GM21367 (cell line): ENCODE measurements around the gene NRG2.

Experiments
- ATAC-seq: cut with Tn5 transposase; IDR thresholded peaks from one replicate; pipeline ENCODE4 v1.9.1; 2021; ENCODE audit not compliant: unreplicated experiment

Gene NRG2

DNA sequence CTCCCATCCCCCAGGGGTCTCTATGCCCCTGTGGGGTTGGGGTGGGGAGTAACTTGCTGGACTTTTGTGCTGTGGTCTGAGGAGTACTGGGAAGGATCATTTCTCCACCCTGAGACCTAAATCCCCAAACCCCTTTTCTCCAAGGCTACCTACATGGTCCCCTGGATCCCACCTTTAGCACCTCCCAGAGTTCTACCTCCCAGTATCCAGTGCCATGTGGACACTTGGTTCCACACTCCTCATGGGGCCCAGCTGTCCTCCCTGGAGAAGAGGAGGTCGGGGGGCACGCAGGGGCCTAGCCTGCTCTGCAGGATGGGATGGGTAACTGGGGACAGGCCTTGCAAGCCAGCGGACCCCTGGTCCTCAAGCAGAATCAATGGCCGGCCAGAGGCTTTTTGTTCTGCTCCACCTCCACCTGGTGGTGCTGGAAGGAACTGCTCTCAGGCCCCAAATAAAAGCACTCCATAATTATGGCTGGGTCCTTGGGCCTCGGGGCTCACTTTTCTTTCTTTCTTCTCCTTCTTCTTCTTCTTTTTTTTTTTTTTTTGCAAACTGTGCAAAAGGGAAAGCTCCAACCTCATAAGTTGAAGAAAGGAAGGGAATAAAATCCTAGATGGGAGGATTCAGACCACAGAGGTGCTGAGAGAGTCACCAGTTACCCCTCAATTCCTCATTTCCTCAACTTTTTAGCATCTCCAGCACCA is 179.1 kb downstream of the NRG2 start:
- no peak for ATAC-seq

DNA sequence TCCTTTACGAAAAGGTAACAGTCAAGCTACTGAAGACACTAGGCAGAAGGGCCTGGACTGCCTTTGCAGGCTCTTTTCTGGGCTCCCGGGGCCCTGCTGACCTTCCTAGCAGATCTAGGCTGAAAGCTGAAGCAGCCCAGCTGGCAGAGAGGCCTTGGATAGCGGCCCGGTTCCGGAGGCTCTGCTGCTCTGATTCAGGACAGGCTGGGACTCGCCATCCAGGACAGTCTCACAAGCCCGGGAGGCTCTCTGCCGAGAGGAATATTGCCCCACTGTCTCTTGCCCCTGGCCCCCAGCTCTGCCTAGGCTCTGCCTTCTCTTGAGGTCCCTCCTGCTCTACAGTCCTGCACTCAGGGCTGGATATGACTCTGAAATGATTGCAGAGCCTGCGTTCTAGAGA is 179.7 kb downstream of the NRG2 start:
- ATAC-seq, result no peak

DNA sequence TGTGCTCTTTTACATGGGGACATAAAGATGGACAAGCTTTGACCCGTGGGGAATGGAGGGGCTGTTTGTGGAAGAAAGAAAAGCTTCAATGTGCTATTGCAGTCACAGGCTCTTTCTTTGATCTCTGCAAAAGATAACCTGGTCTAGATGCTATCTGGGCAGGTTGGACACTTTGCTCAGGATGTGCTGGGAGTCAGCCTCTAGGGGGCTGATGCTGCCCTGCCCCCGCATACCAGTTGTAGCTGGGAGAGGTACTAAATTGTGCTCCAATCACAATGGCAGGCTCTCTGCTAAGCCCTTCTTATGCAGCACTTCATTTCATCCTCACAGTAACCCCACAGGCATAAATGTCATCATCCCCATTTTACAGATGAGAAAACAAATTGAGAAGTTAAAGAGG is 180.3 kb downstream of the NRG2 start:
- ATAC-seq, result no peak

- peak; percentile 50 for ATAC-seq
These were observed 180.8 kb downstream of the NRG2 start for GRCh38 chr5:139862313-139862712.

- ATAC-seq, result no peak
These were observed 181.3 kb downstream of the NRG2 start for GRCh38 chr5:139861889-139862207.

DNA sequence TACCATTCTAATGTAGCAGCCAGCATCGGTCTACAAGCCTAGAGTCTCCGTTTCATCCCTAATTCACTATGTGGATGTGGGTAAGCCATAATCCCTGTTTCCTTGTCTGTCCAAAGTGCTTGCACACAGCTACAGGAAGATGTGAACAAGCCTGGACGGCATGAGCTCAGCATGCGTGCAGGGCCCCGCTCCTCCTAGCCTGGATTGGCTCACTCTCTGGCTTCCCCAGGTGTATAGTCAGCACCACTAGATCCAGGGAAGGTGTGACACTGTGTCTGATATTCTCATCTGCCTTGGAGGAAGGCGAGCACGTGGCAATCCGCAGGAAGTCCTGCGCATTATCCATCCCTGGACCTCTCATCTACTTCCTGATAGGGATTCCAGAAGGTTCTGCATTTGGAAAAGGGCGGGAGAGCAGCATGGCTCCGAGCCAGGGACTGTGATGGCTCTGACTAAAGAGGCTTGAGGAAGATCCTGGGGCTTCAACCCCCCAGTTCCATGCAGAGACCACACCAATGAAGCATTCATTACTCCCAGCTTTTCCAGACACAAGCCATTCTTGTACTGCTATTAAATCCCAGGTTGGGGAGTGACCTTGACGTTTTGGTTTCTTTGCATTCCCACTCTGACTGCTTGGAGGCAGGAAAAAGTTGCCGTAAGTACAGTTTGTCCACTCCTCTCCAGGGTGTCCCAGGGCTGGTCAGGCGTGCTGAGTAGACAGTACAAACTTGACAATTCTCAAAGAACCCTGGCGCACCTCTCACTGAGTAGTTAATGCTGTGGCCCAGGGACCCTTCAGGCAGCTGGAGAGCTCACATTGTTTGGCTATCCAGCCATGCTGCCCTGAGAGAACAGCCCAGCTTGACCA is 181.8 kb downstream of the NRG2 start:
- ATAC-seq, result no peak

- no peak for ATAC-seq
These were observed 184.1 kb downstream of the NRG2 start for GRCh38 chr5:139859013-139859412.

GRCh38 chr5:139856714-139857113 is 186.4 kb downstream of the NRG2 start:
- ATAC-seq, result no peak

DNA sequence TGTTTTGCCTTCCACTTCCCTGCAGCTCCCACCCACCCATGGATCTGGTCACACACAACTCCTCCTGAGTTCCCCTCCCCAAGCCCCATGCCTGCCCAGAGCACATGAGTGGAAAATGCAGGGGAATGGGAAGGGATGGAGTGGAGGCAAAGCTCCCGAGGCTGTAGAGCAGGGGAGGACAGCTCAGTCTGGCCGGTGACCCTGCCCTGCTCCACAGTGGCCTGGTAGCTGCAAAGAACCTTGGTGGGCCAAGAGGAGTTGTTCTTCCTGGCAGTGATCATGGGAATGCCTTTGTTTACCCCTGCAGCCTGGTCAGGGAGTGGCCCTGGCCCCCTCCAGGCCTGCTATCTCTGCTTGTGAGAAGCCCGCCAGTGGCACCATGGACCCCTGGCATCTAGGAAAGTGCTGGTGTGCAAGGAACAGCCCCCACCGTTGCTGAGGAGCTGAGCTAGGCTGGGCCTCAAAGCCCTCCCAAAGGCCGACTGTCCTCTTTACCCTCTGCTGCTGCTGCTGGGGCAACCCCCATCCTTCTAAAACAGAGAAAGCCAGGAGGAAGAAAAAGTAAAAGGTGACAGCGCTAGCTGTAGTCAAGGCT is 187.1 kb downstream of the NRG2 start:
- no peak for ATAC-seq

DNA sequence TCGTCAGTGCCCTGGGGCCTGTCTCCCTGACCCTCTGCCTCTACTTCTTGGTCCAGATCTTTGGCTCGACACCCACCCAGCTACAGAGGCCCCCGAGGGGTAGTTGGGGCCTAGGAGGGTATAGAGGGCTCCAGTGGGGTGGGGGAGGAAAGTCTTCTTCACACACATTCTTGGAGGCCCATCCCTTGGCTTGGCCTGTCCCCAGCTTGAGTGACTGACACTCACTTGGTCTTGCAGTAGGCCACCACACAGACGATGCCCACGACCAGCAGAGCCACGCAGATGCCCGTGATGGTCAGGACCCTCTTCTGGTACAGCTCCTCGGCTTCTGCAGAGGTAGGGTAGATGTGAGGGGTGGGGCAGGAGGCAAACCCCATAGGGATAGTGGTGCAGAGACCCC is 187.6 kb downstream of the NRG2 start:
- ATAC-seq, result no peak

- ATAC-seq, result no peak
These were observed 188.1 kb downstream of the NRG2 start for GRCh38 chr5:139854953-139855352.

GRCh38 chr5:139854029-139854605 is 189.0 kb downstream of the NRG2 start:
- no peak for ATAC-seq

GRCh38 chr5:139852696-139853095 is 190.4 kb downstream of the NRG2 start:
- no peak for ATAC-seq

DNA sequence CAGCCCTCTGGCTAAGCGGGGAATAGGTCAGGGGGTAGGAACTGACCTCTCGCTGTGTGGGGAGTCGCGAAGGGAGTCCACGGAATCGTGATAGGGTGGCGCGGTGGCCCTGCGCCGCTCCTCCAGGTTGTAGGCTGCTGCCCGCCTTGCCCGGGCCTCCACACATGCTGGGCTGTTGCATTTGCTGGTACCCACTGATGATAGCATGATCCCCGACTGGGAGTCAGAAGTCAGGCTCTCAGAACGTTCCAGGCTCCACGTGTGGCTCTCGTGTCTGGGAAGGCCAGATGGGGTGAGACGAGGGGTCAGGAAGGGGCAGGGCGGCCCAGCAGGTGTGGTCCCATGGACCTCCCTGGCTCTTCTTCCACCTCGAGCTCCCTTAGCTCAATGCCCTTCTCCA is 191.5 kb downstream of the NRG2 start:
- no peak for ATAC-seq

GRCh38 chr5:139850423-139851016 is 192.6 kb downstream of the NRG2 start:
- no peak for ATAC-seq

DNA sequence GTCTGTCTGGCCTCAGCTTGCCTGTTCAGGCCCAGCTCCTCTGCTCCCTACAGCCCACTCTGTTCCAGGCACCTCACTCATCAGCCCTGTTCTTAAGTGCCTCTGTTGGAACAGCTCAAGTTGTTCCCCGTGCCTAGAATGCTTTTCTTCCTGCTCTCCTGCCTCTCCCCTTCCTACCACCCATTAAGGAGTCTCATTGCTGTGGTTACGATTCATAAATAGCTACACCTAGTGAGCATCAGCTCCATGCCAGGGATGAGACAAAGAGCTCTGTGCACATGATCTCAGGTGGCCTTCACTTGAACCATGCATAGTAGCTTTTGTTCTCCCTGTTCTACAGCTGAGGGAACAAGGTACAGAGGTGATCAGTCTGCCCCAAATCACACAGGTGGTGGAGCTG is 193.2 kb downstream of the NRG2 start:
- ATAC-seq, result no peak

- ATAC-seq, result no peak
These were observed 193.6 kb downstream of the NRG2 start for GRCh38 chr5:139849501-139849900.

GRCh38 chr5:139848508-139849100 is 194.5 kb downstream of the NRG2 start:
- ATAC-seq, result no peak

DNA sequence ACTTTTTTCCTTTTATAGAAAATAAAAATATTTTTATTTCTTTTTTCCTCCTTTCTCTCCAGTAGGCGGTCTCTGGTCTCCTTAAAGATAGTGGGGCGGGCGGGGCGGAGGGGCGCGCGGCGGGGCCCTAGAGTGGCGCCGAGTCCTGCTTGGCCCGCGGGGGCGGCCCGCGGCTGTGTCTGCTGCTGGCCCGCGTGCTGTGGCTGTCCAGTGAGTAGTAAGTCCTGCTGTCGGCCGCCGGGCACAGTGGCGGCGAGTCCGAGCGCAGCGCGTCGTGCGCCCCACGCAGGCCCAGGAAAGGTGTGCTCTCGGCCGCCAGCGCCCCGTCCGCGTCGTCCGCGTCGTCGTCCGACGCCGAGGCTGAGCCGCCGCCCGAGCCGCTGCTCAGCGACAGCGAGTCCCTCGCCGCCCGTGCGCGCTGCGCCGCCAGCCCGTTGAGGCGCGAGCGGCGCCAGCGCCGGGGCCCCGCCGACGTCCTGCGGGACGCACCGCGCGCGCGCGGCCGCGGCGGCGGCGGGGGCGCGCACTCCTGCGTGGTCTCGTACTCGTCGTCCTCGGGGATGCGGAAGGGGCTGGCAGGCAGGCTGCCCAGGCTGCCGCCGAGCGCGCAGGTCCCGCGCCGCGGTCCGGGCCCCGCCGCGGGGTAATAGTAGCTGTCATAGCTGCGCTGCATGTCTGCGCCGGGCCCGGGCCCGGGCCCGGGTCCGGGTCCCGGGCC is 195.2 kb downstream of the NRG2 start:
- ATAC-seq, result peak; percentile 62

DNA sequence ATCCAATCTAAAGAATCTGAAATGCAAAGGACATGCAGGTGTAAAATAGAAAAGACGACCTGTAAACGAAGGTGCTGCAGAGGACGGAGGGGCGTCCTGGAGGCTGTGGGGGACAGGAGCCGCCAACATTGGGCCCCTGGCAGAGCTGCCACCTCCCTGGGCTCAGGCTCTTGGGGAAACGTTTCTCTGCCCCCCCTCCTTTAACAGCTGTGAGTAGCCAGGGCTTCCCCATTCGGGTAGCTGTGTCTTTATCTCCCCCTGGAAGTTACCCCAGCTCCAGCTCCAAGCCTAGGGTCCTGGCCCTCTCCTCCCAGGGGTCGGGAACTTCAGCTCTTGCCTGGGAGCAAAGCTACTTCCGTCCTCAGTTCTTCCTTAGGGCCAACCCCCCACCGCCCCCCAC is 196.0 kb downstream of the NRG2 start:
- no peak for ATAC-seq
